Fibroblast of skin of right biceps (primary cell): ENCODE results near the gene REPS1.
"Not testable (repeated sequence)": the region's sequence is repeated elsewhere in the genome, so short reads cannot be mapped to it uniquely, and the experiment has no call there.

Experiments used
- DNase-seq: peaks from one replicate; pipeline ENCODE4 v3.0.0-alpha.2; 2013

REPS1 gene, protein sequence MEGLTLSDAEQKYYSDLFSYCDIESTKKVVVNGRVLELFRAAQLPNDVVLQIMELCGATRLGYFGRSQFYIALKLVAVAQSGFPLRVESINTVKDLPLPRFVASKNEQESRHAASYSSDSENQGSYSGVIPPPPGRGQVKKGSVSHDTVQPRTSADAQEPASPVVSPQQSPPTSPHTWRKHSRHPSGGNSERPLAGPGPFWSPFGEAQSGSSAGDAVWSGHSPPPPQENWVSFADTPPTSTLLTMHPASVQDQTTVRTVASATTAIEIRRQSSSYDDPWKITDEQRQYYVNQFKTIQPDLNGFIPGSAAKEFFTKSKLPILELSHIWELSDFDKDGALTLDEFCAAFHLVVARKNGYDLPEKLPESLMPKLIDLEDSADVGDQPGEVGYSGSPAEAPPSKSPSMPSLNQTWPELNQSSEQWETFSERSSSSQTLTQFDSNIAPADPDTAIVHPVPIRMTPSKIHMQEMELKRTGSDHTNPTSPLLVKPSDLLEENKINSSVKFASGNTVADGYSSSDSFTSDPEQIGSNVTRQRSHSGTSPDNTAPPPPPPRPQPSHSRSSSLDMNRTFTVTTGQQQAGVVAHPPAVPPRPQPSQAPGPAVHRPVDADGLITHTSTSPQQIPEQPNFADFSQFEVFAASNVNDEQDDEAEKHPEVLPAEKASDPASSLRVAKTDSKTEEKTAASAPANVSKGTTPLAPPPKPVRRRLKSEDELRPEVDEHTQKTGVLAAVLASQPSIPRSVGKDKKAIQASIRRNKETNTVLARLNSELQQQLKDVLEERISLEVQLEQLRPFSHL

GRCh38 chr6:138987643-138988468 lies at the start of gene REPS1:
REPS1 (minus strand) TSS chr6:138988253; CDS start chr6:138987682, 571 bp downstream.
- DNase-seq = peak; percentile 92

DNA sequence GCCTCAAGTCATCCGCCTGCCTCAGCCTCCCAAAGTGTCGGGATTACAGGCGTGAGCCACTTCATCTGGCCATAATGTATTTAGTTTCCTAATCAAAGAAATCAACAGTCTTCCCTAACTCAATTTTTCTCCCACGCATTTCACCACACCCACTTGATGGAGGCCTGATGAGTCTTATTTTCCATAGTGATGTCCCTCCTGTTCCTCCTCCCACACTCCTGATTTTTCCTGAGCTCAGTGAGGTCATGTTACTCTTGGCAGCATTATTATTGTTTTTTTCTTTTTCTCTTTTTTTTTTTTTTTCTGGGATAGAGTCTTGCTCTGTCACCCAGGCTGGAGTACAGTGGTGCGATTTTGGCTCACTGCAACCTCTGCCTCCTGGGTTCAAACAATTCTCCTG lies 49.4 kb upstream of the REPS1 start:
- DNase-seq = peak; percentile 73

GRCh38 chr6:139030228-139030963 lies 42.3 kb upstream of the REPS1 start:
- no peak for DNase-seq

GRCh38 chr6:139029470-139030227 lies 41.6 kb upstream of the REPS1 start:
- peak; percentile 30 for DNase-seq

GRCh38 chr6:139028658-139029469 lies 40.8 kb upstream of the REPS1 start, which contains the start of gene ABRACL:
ABRACL (plus strand) TSS chr6:139028745; CDS start chr6:139034161, 5,416 bp downstream.
- peak; percentile 70 for DNase-seq

DNA sequence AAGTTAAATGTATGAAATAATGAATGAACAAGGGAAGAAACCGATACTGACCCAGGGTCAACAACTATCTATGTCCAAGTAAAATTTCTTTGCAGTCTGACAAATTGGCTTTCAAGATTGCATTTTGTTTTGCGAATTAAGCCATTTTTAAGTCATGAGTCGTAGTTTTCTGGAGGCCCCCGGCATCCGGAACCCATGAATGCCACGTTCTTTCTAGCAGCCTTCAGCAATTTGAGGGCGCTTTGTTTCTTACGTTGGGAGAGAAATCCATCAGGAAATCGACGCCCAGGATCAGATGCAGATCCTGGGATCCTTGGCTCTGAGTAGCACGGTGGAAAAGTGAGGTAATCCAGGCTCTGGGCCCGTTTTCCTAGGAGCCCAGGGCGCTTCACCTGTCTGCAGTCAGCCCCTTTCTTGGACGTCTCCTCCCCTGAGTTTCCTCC lies 40.2 kb upstream of the REPS1 start:
- DNase-seq = peak; percentile 53

- DNase-seq = peak; percentile 41
These were observed 39.6 kb upstream of the REPS1 start for GRCh38 chr6:139027620-139028182.

GRCh38 chr6:139025416-139025815 lies 37.4 kb upstream of the REPS1 start:
- not testable (repeated sequence) for DNase-seq

DNA sequence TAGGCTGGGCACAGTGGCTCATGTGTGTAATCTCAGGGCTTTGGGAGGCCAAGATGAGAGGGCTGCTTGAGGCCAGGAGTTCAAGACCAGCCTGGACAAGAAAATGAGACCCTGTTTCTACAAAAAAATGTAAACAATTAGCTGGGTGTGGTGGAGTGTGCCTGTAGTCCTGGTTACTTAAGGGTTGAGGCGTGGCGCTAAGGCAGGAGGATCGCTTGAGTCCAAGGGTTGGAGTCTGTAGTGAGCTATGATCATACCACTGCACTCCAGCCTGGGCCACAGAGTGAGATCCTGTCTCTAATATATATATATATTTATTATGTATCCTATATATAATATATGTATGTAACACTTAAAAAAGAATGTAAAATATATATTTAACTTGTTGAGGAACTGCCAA lies 32.6 kb upstream of the REPS1 start:
- no peak for DNase-seq

DNA sequence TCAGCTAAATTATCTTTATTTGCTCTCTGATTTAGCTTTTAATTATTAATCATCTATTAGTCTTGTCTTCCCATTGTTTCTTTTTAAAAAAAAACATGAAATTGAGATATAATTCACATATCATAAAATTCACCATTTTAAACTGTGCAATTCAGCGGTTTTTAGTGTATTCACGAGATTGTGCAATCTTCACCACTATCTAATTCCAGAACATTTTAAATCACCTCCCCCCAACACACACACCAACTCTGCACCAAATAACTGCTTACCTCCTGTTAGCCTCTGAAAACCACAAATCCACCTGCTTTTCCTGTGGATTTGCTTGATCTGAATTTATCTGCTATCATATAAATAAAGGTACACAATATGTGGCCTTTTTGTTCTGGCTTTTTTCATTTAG lies 31.7 kb upstream of the REPS1 start:
- no peak for DNase-seq

- no peak for DNase-seq
These were observed 29.2 kb upstream of the REPS1 start for GRCh38 chr6:139017227-139017626.

GRCh38 chr6:139016337-139017213 lies 28.5 kb upstream of the REPS1 start:
- DNase-seq = no peak

GRCh38 chr6:139014945-139015344 lies 26.9 kb upstream of the REPS1 start:
- DNase-seq = no peak

DNA sequence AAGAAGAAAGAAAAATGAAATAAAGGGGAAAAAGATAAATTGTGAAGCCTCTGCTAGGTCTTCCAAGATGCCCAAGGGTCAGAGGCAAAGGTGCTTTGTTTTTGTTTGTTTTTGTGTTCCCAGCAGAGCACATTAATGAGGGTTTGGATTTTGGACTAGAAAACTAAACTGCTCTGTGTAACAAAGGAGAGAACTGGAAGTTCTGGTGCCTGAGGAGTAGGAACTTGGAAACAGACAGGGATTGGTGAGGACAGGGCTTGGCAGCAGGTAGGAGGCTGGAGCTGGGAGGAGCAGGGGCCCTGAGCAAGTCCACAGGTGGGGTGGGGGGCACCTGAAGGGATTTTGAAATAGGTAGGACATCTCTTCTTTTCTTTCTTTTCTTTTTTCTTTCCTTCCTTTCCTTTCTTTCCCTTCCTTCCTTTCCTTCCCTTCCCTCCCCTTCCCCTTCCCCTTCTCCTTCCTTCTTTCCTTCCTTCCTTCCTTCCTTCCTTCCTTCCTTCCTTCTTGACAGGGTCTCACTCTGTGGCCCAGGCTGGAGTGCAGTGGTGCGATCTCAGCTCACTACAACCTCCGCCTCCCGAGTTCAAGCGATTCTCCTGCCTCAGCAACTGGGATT lies 25.2 kb upstream of the REPS1 start:
- no peak for DNase-seq

DNA sequence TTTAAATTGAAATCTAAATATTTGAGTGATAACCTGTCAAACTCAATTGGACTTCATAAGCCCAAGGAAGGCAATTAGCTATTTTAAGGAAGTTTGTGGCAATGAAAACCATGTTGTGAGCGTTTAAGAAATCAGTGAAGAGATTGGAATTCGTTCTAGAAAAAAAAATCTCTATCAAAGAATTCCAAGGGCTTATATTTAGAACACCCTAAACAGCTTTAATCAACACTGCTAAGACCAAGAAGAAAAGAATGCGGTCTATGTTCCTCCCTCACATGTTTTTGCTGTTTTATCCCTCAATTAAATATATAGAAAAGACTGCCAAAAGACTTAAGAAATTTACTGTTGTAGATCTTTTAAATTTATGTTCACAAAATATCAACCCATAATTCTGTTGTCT lies 23.9 kb upstream of the REPS1 start:
- no peak for DNase-seq

GRCh38 chr6:139010674-139011073 lies 22.6 kb upstream of the REPS1 start:
- no peak for DNase-seq

GRCh38 chr6:139008117-139008516 lies 20.1 kb upstream of the REPS1 start:
- DNase-seq = no peak

DNA sequence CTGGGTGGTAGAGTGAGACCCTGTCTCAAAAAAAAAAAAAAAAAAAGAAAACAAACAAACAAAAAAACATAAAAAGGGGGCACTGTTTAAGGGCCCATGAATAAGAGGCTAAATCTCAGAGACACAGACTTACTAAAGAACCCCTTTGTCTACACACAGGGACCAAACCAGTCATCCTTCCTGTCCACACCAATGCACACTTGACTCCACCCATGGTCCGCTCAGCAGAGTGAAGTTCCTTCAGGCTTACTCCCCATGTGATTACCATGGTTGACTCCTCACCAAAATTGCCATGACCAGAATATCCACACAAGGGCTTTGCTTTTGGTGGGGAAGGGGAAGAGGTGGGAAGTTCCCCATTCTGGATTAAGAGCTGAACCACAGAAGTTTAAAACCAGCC lies 19.4 kb upstream of the REPS1 start:
- no peak for DNase-seq

DNA sequence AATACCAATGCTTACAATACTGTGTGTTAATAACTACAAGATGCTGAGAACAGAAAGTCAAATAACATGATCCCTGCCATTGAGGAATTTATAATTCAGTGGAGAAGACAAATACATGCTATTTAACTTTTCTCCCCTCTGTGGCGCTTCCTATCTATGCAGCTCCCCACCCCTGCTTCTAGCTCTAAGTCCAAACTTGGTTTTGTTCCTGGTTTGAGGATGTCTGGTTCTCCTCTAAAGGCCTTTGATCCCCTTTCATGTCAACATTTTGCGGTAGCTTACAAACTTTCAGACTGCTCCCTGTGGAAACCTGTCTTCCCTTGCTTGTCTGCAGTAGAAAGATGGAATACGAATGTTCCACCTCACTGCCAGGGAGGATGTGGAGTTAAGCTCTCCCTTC lies 18.4 kb upstream of the REPS1 start:
- DNase-seq = no peak
